Activated naive CD4-positive, alpha-beta T cell treated with anti-CD3 and anti-CD28 coated beads, Interleukin-2, amount 10 ng/mL, durations not matched to agents 7 days and 5 days (primary cell): Measurements from ENCODE around the gene FMC1.
"Not testable (repeated sequence)": the region's sequence is repeated elsewhere in the genome, so short reads cannot be mapped to it uniquely, and the experiment has no call there.

Experiments used
- CTCF ChIA-PET: fragments of 350-600 bp; sonication (Branson Sonifier 250); formaldehyde crosslinking; loops from one replicate; lab custom pipeline; 2021; ENCODE audit warnings: antibody characterized with exemption; lab: Charles Lee
- DNase-seq: peaks from one replicate; pipeline ENCODE4 v3.0.0-alpha.2; 2020
- H3K27ac Mint-ChIP-seq: one replicate; pipeline ENCODE4 v1.8.0; 2021; ENCODE audit warnings: mild to moderate bottlenecking, moderate library complexity, mixed read lengths
- H3K27me3 Mint-ChIP-seq: one replicate; pipeline ENCODE4 v1.8.0; 2021; ENCODE audit warnings: mild to moderate bottlenecking, mixed read lengths
- H3K36me3 Mint-ChIP-seq: one replicate; pipeline ENCODE4 v1.8.0; 2021; ENCODE audit warnings: mixed read lengths
- H3K4me1 Mint-ChIP-seq: one replicate; pipeline ENCODE4 v1.8.0; 2021; ENCODE audit warnings: mixed read lengths
- H3K4me3 Mint-ChIP-seq: one replicate; pipeline ENCODE4 v1.8.0; 2021; ENCODE audit warnings: mild to moderate bottlenecking, moderate library complexity, mixed read lengths
- H3K9me3 Mint-ChIP-seq: one replicate; pipeline ENCODE4 v1.8.0; 2021; ENCODE audit warnings: mixed read lengths

Gene FMC1

DNA sequence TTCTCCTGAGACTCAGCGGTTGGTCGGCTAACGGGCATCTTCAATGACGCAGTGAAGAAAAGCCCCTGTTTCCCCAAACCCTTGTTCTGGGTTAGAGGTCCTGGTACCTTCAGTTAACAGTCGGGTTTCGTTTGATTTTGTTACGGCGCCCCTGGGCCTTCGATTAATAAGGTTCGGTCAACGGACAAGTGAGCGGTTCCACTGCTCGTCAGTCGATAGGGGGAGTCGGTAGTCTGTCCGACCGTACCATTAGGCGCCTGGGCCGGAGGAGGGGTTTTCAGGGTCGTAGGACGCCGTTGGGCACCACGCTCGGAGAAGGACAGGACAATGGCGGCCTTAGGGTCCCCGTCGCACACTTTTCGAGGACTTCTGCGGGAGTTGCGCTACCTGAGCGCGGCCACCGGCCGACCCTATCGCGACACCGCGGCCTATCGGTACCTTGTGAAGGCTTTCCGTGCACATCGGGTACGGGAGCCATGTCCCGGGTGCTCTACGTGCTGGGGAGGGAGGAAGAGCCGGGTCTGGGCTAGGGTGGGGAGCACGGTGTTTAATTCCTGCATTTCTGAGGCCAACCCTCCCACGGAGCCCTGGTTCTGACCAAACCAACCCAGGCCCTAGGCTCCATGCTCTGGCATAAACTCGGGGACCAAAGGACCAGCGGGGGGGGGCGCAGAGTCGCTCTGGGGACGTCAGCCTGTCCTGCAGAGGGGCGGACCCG lies at the start of gene FMC1:
TSS of gene FMC1 (plus strand) at position 280 of the 718 bp plus-strand sequence. CDS start at position 328, 48 bp downstream.
- CTCF ChIA-PET = no interaction called here
- DNase-seq = peak; percentile 90
- H3K4me1 Mint-ChIP-seq = peaks cover 35% of the 10 kb centered on the region
- peaks cover 9% of the 10 kb centered on the region for H3K27me3 Mint-ChIP-seq
- peaks cover 20% of the 10 kb centered on the region for H3K36me3 Mint-ChIP-seq
- H3K4me3 Mint-ChIP-seq = peak within 1 kb of the TSS; percentile 99
- peak within 1 kb of the TSS; percentile 100 for H3K27ac Mint-ChIP-seq
- H3K9me3 Mint-ChIP-seq = peaks cover 7% of the 10 kb centered on the region

- no peak for DNase-seq
- H3K27me3 Mint-ChIP-seq = no peaks in the 10 kb centered on the region
- no peaks in the 10 kb centered on the region for H3K9me3 Mint-ChIP-seq
- H3K4me1 Mint-ChIP-seq = no peaks in the 10 kb centered on the region
- no peak overlapping the region for H3K4me3 Mint-ChIP-seq
- H3K27ac Mint-ChIP-seq = no peak overlapping the region
- H3K36me3 Mint-ChIP-seq = peaks cover 6% of the 10 kb centered on the region
- CTCF ChIA-PET = no interaction called here
Observed at GRCh38 chr7:139292821-139293220, 48.3 kb upstream of the FMC1 start.

GRCh38 chr7:139293534-139293933 lies 47.6 kb upstream of the FMC1 start:
- Mint-ChIP-seq H3K4me1 (no peaks in the 10 kb centered on the region), H3K27me3 (no peaks in the 10 kb centered on the region), H3K4me3 (no peak overlapping the region), H3K36me3 (no peaks in the 10 kb centered on the region), H3K27ac (no peak overlapping the region), H3K9me3 (no peaks in the 10 kb centered on the region)
- CTCF ChIA-PET = no interaction called here
- DNase-seq = no peak

GRCh38 chr7:139294241-139294640 lies 46.9 kb upstream of the FMC1 start:
- CTCF ChIA-PET = no interaction called here

GRCh38 chr7:139294951-139295575 lies 46.1 kb upstream of the FMC1 start:
- Mint-ChIP-seq H3K4me1 (no peaks in the 10 kb centered on the region), H3K27me3 (no peaks in the 10 kb centered on the region), H3K4me3 (no peak overlapping the region), H3K36me3 (no peaks in the 10 kb centered on the region), H3K9me3 (no peaks in the 10 kb centered on the region), H3K27ac (no peak overlapping the region)
- CTCF ChIA-PET = no interaction called here
- DNase-seq = no peak

More at GRCh38 chr7:139294241-139294640, 46.9 kb upstream of the FMC1 start:
- no peak for DNase-seq
- Mint-ChIP-seq H3K9me3 (no peaks in the 10 kb centered on the region), H3K27me3 (no peaks in the 10 kb centered on the region), H3K4me1 (no peaks in the 10 kb centered on the region), H3K27ac (no peak overlapping the region), H3K36me3 (no peaks in the 10 kb centered on the region), H3K4me3 (no peak overlapping the region)

- Mint-ChIP-seq H3K4me3 (no peak overlapping the region), H3K27ac (no peak overlapping the region), H3K27me3 (no peaks in the 10 kb centered on the region), H3K4me1 (no peaks in the 10 kb centered on the region), H3K9me3 (no peaks in the 10 kb centered on the region), H3K36me3 (no peaks in the 10 kb centered on the region)
- DNase-seq = no peak
- CTCF ChIA-PET = no interaction called here
Observed at GRCh38 chr7:139297795-139298194, 43.3 kb upstream of the FMC1 start.

DNA sequence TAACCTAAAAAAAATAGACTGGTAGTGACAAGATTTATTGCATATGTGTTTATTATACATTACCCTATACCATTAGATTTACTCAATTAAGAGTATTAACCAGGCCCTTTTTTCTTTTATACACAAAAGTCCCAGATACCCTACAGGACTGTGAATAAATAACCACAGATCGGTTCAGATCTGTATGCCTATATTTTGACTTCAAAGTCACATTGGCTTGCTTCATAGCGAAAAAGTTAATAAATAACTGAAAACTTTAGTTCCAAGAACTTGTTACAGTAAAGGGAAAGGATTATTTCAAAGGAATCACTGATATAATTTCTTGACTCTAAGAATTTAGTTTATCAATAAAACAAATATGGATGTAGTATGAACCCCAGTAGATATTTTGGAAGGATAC lies 41.8 kb upstream of the FMC1 start:
- H3K27me3 Mint-ChIP-seq = no peaks in the 10 kb centered on the region
- no peaks in the 10 kb centered on the region for H3K36me3 Mint-ChIP-seq
- H3K4me3 Mint-ChIP-seq = no peak overlapping the region
- no peaks in the 10 kb centered on the region for H3K9me3 Mint-ChIP-seq
- no peaks in the 10 kb centered on the region for H3K4me1 Mint-ChIP-seq
- DNase-seq = no peak
- no peak overlapping the region for H3K27ac Mint-ChIP-seq
- CTCF ChIA-PET = no interaction called here

DNA sequence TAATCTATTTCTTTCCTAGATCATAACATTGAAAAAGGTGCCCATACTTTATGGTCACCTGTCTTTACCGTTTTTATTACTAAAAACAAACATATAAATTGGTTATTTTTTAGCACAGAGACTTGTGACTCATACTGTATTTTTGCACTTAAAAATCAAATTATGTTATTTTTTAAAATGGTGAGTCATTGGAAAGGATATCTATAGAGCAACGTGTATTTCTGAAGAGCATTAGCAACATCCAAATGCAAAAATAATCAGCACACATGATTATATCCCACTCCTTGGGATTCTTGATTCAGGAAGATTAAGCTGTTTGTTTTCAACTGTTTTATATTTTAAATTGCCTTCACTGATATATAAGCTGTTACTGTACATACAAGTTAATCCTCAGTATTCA lies 40.7 kb upstream of the FMC1 start:
- DNase-seq = no peak
- Mint-ChIP-seq H3K4me1 (no peaks in the 10 kb centered on the region), H3K4me3 (no peak overlapping the region), H3K36me3 (no peaks in the 10 kb centered on the region), H3K27ac (no peak overlapping the region), H3K27me3 (no peaks in the 10 kb centered on the region), H3K9me3 (no peaks in the 10 kb centered on the region)
- CTCF ChIA-PET = no interaction called here

DNA sequence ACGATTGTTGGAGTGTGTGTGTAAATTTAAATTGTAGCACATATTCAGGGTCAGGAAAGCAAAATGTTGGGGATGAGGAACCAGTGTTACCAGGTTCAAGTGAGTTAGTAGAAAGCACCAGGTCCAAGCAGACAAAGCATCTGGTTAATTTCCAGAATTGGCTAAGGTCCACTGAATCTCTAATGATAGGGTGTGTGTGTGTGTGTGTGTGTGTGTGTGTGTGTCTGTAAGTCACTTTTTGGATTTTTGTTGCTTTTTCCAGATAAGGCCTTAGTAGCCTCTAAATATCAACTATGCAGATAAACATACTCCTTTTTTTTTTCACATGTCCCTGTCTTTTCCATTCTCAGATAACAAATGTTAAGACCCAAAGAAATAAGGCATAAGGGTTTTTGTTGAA lies 36.6 kb upstream of the FMC1 start:
- Mint-ChIP-seq H3K4me3 (no peak overlapping the region), H3K36me3 (no peaks in the 10 kb centered on the region)
- DNase-seq = no peak

DNA sequence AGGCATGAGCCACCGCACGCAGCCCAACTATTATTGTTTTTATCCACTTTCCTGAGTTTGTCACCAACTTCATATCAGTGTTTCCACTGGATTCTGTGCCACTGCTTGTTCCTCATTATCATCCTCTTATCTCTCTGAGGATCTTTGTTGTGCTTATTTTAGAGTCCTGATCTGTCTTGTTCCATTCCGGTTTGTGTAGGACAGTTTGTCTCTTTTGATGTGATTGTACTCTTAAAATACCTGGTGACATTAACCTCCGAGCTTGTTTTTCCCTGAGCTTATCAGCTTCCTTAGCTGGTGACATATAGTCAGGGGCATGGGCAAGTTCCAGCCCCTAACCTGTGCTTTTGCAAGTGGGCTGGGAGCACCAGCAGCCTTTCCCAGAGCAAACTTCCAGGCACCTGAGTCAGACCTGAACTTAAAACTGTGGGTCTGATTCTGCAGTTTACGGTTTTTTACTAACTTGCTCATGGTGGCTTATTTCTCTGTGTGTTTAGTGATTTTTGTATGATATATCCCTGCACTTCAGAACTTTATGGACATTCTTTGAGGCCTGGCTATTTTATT lies 23.1 kb upstream of the FMC1 start:
- no peaks in the 10 kb centered on the region for H3K27me3 Mint-ChIP-seq
- no peak for DNase-seq
- no peak overlapping the region for H3K27ac Mint-ChIP-seq
- no peaks in the 10 kb centered on the region for H3K9me3 Mint-ChIP-seq
- H3K4me1 Mint-ChIP-seq = no peaks in the 10 kb centered on the region
- H3K4me3 Mint-ChIP-seq = no peak overlapping the region
- CTCF ChIA-PET = no interaction called here
- no peaks in the 10 kb centered on the region for H3K36me3 Mint-ChIP-seq

More for the DNA sequence above, 36.6 kb upstream of the FMC1 start:
- no peaks in the 10 kb centered on the region for H3K27me3 Mint-ChIP-seq
- no peaks in the 10 kb centered on the region for H3K9me3 Mint-ChIP-seq
- CTCF ChIA-PET = interaction anchor here (0.6 kb wide), 1 partner anchor 125 kb away, joined by 3 read pairs; no protein-coding TSS in a partner anchor
- H3K4me1 Mint-ChIP-seq = no peaks in the 10 kb centered on the region
- H3K27ac Mint-ChIP-seq = no peak overlapping the region

DNA sequence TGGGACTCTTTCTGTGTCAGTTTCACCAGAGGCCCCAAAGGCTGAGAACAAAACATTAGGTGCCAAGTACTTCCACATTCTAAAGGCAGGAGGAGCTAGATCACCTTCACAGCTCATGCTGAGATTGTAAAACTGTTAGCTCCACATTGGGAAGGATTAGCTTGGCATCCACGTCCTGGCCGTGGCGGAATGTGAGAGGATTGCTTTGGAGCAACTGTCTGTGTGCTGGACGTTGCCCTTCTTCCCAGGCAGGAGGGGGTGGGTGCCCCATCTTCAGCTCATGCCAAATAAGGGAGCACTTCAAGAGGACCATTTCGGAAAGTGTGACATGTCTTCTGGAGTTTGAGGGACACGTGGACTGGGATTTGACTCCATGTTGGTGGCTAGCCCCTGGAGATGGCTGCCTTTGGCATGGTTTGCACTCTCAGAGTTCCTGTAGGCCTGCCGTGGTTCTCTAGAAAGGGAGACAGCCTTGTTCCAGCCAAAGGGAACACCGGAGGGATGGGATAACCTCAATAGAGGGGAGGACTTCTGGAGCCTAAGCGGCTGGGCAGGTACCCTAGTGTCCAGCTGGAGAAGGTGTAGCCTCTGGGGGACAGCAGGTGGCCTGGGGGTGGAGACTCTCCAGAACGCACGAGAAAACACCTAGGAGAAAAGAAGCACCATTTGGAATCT lies 19.9 kb upstream of the FMC1 start:
- CTCF ChIA-PET = no interaction called here
- Mint-ChIP-seq H3K4me3 (no peak overlapping the region), H3K4me1 (no peaks in the 10 kb centered on the region), H3K36me3 (no peaks in the 10 kb centered on the region), H3K9me3 (no peaks in the 10 kb centered on the region), H3K27me3 (no peaks in the 10 kb centered on the region), H3K27ac (no peak overlapping the region)
- no peak for DNase-seq

- CTCF ChIA-PET, H3K4me3 Mint-ChIP-seq, H3K4me1 Mint-ChIP-seq, DNase-seq, H3K9me3 Mint-ChIP-seq, H3K36me3 Mint-ChIP-seq, H3K27me3 Mint-ChIP-seq, H3K27ac Mint-ChIP-seq: not testable (repeated sequence)
Observed at GRCh38 chr7:139324709-139325108, 16.4 kb upstream of the FMC1 start.

DNA sequence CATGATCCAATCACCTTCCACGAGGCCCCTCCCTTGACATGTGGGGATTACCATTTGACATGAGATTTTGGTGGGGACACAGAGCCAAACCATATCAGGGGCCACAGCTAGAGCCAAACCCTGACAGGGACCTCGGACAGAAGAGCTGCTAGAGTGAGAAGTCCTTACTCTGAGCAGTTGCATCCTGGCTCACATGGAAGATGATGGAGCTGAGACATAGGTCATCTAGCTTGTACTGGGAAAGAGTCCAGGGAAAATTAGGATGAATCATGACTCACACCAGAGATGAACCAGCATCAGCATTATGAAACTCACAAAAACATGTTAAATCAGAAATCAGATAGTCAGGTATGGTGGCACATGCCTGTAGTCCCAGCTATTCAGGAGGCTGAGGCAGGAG lies 12.8 kb upstream of the FMC1 start:
- peaks cover 8% of the 10 kb centered on the region for H3K9me3 Mint-ChIP-seq
- peaks cover 8% of the 10 kb centered on the region for H3K4me1 Mint-ChIP-seq
- no peak for DNase-seq
- H3K36me3 Mint-ChIP-seq = no peaks in the 10 kb centered on the region
- no peak overlapping the region for H3K4me3 Mint-ChIP-seq
- CTCF ChIA-PET = no interaction called here
- H3K27me3 Mint-ChIP-seq = no peaks in the 10 kb centered on the region
- no peak overlapping the region for H3K27ac Mint-ChIP-seq

DNA sequence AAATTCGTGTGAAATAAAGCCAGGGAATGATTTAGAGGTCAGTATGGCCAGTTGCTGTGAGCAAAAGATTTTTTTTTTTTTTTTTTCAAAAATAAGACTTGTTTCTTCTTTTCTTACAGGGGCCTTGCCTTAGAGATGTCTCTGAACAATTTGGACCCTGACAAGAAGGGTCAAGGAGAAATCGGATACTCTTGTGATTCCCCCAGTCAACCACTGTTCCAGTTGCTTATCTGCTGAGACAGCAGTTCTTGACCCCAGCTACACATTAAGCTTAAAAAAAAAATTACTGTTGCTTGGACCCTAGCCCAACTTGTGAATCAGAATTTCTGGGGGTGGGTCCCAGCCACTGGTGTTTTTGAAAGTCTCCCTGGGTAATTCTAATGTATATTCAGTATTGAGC lies 12.0 kb upstream of the FMC1 start:
- Mint-ChIP-seq H3K4me3 (no peak overlapping the region), H3K4me1 (peaks cover 8% of the 10 kb centered on the region)

More for the DNA sequence above, 12.0 kb upstream of the FMC1 start:
- H3K36me3 Mint-ChIP-seq = no peaks in the 10 kb centered on the region
- H3K27me3 Mint-ChIP-seq = no peaks in the 10 kb centered on the region
- H3K9me3 Mint-ChIP-seq = peaks cover 8% of the 10 kb centered on the region
- DNase-seq = no peak
- CTCF ChIA-PET = no interaction called here
- no peak overlapping the region for H3K27ac Mint-ChIP-seq
